NOMO-1 treated with dmso at 0.1 percent for 144 hours (cell line): ENCODE measurements around the gene DGKG.

Experiments used
- DNase-seq: peaks from one replicate; lab custom pipeline; 2025; ENCODE audit not compliant: unreplicated experiment; lab: John Stamatoyannopoulos, UW

The DGKG gene

DNA sequence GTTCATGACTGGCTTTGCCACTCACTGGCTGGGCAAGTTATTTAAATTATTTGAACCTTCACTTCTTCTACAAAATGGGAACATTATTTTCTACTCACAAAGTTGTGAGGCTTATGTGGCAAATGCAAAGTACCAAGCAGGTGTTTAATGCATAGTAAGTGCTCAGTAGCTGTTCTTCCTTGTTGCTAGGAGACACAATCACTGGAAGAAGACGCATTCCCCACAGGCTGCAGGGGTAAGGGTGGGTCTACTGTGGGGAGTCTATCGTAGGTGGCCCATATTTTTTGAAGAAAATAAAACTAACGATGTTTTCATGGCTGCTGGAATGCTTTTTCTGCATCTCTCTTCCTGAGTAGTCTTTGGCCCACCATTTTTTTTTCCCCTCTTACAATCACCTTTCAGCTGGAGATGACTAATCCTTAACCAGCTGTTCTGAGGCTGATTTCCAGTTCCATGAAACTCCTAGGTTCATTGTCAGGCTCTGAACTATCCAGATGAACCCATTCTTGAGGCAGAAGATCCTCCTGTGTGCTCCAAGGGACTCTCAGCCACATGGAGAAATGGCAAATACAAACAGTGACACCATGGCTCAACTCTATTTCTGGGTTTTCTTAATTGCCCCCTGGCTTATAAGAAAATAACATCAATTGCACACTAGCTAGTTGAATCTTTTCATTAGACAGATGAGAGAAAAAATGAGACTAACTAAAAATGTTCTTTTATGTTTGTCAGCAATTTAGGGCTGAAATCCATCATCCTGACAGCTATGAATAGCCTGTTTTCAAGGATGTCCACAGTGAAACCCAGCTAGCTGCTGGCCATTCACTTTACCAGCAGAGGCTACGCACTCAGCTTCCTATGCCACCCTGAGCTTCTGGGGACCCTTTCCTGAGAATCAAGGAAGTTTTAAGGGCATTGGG, 144.9 kb downstream of the DGKG start:
- DNase-seq, result no peak

DNA sequence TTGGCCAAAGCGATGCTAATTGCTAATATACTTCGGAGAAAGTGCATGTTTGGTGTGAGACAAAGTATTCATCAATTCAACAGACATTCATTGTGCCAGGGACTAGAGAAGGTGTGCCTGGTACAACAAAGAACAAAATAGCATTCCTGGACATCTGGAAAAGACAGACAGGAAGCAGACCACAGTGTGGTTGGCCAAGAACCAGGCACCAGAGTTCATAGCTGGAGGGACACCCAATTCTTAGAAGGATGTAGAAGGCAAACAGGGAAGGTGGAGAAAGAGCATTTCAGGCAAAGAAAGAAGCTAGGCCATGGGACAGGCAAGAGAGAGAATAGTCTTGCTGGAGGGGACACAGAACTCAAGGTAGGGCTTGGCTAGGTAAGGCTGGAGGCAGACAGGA, 147.4 kb downstream of the DGKG start:
- DNase-seq, result no peak

DNA sequence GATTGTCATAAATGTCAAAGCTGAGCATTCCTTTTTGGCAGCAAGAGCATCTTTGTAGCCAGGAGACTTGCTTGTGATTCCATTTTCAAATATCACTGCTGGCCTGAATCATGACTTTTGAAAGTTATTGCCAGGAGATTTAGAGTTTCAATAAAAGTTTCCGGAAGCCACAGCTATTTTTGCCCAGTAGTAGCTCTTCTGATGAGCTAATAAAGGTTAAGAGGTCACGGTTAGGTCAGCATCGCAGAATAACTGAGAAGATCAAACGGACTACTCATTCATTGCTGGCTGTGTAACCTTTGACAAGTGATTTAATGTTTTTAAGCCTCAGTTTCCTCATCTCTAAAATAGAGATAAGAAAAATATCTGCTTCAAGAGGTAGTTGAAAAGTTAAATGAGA, 148.1 kb downstream of the DGKG start:
- no peak for DNase-seq

DNA sequence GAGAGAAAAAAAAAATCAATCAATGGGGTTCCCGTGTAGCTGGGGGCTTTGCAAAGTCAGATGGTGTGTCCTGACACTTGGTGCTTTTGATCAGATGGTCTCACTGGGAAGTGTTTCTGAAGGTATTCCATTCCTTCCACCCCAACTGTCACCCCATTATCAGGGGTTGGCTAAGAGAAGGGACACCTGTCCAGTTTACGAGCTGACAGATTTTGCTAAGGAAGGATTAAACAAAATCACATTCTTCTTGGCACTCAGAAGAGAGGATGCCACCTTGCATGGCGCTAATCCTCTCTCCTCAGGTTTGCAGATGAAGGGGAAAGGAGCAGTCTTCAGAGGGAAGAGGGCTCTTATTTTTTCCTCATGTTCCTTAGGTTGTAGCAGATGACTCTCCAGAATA, 149.4 kb downstream of the DGKG start:
- no peak for DNase-seq

DNA sequence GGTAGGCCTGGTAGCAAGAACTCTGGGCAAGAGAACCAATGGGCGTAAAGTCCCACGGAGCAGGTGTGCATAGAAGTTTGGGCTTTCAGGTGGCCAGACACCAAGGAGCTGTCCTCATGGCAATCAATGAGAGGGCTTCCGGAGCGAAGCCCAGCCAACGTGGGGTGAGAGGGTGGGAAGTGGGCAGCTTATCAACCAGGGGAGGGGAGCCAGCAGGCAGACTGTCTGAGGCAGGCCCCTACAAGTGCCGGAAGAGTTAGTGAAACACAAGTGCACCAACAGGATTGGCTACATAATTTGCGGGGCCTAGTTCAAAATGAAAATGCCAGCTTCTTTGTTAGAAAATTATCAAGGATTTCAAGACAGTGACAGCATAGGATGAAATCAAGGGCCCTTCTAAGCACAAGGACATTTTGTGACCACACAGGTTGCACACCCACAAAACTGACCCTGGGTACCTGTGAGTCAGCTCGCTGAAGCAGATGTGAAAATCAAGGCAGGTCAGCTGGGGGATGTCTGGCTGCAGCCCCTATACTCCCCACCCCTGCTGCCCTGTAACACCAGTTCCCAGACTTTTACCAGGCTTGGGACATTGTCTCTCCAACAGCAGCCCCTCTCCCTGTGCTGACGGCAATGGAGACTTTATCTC, 151.1 kb downstream of the DGKG start:
- no peak for DNase-seq

DNA sequence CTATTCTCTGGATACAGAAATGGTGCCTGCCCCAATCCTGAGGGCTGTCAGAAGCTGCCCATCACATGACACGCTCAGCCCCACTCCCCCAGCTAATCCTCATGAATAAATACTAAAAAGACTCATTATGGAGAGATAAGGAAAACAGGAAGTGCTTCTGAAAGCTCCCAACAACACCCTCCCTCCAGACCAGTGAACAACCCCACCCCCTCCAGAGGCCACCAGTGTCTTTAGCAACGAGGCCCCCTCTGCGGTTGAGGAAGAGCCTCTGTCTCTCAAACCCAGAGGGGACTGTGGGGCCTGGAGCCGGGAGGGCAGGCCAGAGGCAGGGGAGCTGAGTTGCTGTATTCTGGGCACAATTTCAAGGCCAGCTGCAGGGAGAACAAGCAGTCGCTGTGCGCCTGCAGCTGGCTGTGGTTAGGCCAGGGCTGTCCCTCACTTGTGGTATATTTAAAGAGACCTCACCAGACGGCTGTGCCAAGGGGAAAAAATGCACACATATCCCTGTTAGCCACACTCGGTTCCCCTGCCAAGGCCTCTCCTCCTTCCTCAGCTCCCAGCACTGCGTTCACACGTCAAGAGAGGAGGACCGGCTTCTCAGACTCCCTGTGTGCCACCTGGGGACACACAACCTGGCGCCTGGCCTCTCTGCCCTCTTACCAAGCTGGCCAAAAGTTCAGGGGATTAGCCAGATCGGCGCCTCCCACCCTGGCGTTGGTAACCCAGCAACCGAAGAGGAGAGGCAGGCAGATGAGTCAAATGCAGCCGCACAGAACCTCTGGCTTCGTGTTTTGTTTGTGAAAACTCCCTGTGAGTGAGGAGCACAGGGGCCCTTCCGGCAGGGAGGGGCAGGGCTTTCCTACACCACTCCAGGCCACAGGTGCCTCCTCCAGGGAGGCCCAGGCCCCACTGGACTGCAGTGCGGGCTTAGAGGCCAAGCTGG, 152.0 kb downstream of the DGKG start:
- peak; percentile 67 for DNase-seq

DNA sequence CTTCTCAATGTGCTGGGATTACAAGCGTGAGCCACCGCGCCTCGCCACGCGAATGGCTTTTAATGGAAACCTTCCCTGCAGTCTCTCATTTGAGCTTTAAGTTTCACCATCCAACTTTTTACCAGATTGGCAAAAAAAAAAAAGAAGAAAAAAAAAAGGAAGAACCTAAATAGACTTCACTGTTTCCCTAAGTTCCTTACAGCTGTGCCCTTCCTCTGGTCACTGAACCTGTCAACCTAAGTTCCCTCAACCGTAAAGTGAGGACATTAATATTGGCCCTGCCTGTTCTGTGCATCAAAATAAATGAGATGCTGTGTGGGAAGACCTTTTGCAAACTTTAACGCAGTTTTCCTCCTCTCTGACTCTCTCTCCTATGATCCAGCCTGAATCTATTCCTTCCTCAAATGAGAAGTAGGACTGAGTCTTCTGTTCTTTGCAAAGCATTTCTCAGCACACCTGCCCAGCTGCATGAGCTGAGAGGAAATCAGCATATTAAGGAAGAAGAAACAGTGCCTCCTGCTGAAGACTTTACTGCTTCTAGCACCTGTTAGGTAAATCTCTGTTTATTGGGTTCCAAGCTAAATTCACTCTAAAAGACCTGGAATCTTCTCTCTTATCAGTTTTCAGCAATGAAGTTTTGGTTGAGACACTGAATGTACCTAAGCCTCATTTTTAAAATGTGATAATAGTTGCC, 153.6 kb downstream of the DGKG start:
- peak; percentile 21 for DNase-seq

DNA sequence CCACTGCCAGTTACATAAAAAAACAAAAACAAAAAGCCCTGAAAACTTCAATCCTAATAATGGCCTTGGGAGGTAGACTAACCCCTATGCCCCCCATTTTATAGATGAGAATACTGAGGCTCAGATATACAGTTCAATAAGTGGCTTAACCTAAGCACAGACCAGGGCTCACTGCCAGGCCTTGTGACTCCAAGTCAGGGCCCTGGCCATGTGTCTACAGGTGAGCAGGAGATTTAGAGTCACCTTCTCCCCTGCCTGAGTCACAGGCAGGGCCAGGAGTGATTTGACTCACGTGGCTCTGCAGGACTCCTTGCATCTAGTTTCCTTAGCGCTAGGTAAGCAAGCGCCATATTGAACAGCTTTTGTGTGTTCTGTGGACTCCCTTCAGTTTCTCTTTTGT, 154.5 kb downstream of the DGKG start:
- DNase-seq, result no peak

DNA sequence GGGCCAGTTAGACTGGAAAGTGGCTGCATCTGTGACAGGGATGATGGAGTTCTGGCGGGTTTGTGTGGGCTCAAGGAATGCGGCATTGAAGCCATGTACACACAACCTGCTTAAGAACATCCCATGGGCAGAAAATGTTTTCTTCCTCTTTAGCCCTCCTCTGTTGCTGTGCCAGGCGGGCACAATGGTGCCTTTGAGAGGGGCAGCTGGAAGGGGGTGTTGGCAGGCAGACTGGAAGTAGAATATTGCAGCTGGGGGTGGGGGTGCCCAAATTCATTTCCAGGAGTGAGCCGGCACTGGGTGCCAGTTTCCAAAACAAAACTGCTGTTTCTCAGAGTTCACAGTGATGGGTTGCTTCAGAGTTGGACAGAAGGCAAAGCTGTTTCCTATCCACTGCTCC, 161.3 kb downstream of the DGKG start:
- no peak for DNase-seq

DNA sequence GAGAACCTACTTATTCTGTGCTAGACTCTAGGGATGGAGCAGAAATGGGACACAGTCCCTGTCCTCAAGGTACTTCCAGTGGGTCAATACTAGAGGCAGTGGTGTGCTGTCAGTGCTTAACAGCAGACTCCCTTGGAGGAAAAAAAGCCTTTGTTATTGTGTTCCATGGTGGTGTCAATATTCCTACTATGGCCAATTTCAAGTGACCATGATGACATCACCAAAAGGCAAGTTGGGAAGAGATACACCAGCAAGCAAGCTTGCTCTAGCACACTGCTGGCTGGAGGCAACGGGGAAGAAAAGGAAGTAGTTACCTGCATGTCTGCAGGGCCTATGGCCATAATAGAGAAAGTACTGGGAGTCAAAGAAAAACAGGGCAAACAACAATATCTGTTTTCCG, 163.6 kb downstream of the DGKG start:
- no peak for DNase-seq

DNA sequence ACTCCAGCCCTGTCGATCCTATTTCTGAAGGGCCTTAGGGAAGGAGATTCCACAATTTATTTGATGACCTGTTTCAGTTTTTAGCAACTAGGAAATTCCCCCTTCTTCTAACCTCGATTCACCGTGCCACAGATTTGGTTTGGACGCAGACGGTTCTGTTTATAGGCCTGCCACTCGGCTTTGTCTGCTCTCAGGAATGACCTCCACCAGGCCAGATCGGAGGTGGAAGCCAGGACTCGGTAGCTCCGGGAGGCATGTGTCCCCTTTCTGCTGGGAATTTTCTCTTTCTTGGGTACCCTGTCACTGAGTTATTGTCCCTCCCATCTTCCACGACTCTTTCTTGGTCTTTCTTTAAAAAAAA, 167.6 kb downstream of the DGKG start:
- DNase-seq, result no peak

DNA sequence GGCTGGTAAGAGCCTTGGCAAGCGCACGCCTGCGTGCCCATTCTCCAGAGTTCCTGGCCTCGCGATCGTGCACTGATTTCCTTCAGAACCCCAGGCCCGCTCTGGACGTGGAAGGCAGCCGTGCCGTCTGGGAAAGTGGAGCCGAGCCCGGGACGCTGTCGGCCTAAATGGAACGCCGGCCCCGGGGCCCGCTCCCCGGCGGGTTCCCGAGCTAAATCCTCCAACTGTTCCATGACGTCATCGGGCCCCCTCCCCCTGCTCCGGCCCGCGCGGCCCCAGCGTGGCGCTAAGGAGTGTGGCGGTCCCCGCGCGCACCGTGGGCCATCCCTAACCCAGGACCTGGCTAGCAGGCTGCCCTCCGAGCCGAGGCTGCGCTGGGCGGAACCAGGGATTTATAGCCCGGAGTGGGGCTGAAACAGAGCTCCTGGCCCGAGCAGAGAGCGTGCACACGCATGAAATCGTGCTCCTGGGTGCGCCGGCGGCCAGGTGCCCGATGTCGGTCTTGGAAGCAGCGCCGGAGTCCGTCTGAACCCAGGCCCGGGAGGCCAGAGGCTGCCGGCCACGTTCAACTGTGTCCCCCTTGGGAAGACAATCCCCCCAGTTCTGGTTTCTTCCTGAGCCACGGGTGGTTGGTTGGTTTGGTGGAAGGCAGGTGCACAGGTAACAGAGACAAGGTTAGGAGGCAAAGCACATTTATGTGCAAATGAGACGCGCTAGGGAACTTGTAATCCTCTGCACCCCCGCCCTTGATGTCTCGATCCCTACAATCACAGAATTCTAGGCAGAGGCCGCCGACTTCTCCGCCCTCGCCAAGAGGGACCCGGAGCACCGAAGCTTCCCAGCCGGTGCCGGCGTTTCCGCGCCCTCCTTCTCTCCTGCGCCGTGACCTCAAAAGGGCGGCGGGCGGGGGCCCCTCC, 168.2 kb downstream of the DGKG start:
- no peak for DNase-seq

DNA sequence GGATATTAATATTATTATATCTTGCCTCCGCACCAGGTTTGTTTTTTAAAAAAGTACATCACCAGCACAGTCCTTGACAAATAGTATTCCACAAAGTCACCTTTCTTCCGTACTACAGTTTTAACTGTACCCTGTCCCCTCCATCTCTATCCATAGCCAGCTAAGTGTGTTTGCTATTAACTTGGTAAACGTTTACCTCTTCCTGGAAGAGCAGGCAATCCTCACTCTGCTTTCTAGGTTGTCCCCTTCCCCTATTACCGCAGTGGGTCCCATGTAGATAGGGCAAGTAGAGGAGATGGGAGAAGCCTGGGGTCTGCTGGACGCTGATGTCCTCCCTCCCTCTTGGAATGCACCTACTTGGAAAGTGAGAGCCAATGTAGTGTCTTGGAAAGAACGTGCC, 169.2 kb downstream of the DGKG start:
- DNase-seq, result no peak

DNA sequence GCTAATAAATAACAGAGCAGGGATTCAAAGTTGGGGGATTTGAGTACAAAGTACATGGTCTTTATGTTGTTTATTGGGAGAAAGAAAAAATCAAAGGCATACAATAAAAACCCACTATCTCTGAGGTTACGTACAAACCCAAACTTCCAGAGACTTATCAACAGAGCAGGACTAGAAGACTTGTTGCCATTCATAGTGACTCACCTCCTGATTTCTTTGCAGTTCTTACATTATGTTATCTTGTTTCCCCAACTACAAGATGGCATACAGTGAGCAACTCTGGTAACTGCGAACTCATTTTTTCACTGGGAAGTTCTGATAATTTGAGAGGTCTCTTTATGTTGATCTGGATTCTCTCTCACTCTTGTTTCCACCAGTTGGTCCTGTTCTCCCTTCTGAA, 172.5 kb downstream of the DGKG start:
- no peak for DNase-seq

DNA sequence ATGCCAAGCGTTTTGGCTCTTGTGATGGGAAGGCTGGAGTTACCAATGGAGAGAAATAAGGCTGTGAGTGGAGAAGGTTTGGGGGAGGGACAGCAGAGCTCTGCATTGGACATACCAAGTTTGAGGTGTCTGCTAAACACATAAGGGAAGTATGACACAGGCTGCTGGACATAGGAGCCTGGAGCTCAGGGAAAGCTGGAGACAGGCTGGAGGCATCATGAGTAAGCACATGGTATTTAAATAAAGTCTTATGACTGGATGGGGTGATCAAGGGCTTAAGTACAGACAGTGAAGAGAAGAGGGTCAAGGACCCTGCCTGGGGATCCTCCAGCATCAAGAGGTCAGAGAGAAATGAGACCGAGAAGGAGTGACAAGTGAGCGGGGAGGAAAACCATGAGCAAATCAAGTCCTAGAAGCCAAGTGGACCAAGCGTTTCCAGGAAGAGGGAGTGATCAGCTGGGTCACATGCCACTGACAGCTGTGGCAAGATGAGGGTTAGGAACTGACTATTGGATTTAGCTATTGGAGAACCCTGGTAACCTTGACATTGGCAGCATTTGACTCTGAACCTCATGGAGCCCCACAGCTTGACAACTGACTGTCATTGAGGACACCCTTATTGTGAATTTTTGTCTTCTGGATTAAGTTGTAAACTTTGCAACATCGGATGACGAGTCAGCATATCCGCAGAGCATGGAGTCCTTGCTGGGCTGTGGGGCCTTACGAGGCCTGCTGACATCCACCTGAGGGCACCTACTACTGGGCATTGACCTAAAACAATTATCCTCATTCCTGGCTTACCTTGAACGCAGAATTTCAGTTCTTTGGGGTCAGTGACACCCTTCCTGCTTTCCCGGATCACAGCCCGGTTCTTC, 174.4 kb downstream of the DGKG start:
- DNase-seq, result no peak

DNA sequence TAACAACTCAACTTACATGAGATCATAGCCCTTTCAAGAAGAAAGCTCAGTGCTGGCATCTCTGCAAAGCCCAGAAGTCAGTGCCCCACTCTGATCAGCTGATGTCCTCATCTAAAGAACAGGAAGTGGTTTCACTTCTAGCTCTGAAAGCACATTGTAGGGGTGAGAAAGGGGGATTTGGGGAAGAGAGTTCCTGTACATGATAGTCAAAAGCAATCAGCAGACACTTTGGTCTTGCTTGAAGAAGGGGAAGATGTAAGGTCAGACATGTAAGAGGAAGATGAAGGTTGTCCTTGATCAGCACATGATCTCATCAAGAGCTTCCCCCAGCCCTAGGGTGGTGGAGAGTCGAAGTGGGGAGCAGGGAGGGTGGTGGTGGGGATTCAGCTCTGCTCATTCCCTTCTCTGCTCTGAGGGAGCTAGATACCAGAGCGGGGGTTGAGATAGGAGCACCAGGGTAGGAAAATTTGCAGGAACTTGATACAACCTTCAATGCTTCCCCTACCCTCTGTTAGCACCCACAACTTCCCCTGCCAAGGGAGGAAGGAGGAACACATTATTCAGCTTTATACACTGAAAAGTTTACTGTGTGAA, 176.7 kb downstream of the DGKG start:
- peak; percentile 93 for DNase-seq

DNA sequence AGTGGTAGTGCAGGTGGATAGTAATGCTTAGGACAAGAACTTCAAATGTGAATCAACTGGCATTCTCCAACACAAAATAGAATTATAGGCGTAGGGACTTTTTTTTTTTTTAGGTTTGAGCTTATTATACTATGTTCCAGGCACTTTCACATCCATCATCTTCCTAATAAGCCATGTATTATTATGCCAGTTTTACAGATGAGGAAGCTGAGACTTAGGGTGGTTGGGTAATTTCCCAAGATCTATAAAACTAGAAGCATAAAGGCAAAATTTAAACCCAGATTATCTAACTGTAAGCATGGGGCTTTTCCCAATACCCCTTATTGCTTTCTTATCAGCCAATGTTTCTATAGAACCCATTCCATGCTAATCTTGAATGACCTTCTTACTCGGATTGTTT, 178.0 kb downstream of the DGKG start:
- DNase-seq, result no peak

DNA sequence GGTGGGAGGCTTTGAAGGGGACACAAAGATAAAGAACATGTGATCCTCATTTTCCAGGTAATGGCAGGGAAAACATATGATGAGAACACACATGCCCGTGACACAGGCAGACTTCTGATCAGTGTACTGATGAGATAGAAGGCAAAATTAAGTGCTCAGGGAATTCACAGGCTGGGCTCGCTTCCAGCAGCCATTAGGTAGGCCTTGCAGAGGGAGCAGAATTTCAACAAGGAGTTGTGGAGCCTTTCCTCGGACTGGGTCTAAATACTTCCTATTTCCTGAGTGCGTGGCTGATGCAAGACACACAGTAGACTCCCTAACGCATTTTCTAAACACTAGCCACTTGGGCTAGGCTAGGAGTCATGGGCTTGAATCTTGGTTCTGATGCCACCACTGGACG, 179.2 kb downstream of the DGKG start:
- DNase-seq, result no peak

DNA sequence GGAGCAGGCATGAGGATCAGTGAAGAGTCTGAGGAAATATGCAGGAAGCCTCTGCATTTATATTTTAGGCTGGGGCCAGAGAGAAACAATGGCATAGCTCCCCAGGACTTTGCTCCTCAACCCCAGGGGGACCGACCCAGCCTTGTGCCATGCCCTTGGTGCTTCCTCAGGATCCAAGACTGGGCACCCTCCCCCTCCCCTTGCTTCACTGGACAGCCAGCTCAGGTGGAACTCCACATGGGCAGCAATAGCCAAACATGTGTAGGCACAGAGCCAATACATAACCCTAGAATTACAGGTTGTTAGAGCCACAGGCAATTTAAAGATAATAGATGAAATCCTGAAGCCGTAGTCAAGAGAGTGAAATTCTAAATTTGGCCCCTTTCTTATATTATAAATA, 180.1 kb downstream of the DGKG start:
- no peak for DNase-seq
